GM12873 (cell line): ENCODE data around the gene ANKLE1.

ENCODE experiments used
- TF ChIP-seq, protein P1 (sequence below): IDR thresholded peaks from 2 replicates; pipeline ENCODE4 v1.5.1; 2012; ENCODE audit warnings: low read depth, mild to moderate bottlenecking, moderate library complexity, low read length, control low read depth; ENCODE audit not compliant: insufficient read depth; ENCODE audit errors: missing control alignments

The ANKLE1 gene

GRCh38 chr19:17307876-17308377 lies 26.2 kb downstream of the ANKLE1 start:
- TF ChIP-seq, protein P1, sequence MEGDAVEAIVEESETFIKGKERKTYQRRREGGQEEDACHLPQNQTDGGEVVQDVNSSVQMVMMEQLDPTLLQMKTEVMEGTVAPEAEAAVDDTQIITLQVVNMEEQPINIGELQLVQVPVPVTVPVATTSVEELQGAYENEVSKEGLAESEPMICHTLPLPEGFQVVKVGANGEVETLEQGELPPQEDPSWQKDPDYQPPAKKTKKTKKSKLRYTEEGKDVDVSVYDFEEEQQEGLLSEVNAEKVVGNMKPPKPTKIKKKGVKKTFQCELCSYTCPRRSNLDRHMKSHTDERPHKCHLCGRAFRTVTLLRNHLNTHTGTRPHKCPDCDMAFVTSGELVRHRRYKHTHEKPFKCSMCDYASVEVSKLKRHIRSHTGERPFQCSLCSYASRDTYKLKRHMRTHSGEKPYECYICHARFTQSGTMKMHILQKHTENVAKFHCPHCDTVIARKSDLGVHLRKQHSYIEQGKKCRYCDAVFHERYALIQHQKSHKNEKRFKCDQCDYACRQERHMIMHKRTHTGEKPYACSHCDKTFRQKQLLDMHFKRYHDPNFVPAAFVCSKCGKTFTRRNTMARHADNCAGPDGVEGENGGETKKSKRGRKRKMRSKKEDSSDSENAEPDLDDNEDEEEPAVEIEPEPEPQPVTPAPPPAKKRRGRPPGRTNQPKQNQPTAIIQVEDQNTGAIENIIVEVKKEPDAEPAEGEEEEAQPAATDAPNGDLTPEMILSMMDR = no peak

DNA sequence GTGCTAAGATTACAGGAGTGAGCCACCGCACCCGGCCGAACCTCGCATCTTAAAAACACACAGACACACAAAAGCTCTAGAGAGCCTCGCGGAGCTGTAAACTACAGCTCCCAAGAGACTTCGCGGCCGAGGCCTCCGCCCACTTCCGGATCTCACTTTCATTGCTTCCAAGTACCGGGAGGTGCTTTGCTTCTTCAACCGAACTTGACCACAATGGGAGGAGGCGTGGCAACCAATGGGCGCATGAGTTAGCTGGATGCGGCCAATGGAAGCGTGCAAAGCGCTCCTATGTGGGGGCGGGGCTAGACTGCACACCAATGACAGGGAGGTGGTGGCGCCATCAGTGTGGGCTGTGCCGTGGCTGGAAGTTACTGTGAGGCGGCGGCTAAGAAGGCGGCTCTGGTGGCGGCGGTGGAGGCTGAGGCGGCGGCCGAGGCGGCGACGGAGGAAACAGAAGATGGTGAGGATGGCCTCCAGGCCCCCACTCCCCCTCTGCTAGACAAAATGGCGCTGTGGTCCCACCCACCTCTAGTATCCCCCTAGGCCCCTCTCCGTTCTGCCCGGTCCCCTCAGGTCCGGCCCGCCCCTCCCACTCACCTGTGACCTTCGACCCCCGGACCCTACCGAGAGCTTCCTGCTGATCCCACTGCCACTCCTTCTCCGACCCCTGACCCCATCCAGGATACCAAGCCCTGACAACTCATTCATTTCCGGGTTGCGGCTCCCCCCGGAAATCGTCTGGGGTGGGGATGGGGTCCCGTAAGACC lies 27.7 kb downstream of the ANKLE1 start, which contains the start of gene DDA1:
Gene DDA1, plus strand, starts transcription at position 366 of the 767 bp plus-strand sequence. Its CDS starts 92 bp downstream, at position 458.
- TF ChIP-seq, protein P1 = no peak

DNA sequence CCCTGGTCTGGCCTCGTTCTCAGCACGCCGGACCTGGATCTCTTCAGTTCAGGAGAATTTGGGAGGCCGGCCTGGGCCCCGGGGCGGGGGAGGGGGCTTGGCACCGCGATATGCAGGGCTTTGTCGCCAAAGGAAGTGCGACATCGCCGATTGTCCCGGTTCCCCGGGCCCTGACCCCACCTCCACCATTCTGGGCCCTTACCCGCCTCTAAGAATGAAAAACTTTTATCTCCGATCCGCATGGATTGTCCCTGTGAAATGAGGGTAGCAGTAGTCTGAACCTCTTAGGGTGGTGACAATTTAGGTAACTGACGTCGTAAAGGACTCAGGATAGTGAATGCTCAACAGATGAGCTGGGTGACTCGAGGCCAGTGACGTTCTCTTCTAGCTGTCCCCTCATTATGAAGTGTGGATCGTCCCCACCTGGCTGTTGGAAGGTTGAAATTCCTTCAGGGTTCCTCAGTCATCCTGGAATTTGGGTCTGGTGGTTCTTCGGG lies 28.3 kb downstream of the ANKLE1 start:
- TF ChIP-seq, protein P1 = no peak

DNA sequence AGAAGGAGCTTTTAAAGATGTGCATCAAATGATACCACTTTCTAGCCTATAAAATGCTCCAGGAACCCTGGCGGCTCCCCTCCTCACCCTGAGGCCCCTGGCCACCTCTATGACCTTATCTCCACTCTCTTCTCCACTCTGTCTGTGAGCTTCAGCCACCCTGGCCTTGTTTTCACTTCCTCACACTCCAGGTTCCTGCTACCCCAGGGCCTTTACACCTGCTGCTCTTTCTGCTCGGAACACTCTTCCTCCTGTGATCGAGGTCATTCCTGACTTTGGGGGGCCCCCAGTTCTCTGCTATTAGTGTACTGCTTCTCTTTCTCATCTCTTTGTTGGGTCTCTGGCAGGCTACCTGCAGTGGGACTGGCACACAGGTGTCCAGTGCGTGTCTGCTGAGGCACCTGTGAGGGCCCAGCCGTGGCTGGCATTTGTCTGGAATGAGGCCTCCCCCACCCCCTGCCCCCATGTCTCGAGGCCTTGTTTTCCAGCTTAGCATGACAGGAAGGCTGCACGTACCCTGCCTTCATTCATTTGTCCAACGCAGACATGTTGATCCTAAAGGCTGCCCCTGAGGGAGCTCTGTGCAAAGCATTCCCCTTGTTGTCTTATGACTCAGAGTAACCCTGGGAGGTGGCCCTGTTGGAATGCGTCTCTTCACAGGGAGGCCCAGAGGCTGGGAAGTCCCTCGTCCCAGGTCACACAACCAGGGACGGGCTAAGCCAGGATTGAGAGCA lies 29.9 kb downstream of the ANKLE1 start:
- TF ChIP-seq, protein P1 = no peak

- TF ChIP-seq, protein P1 = no peak
These were observed 30.8 kb downstream of the ANKLE1 start for GRCh38 chr19:17312189-17313113.

- TF ChIP-seq, protein P1 = no peak
These were observed 32.4 kb downstream of the ANKLE1 start for GRCh38 chr19:17314007-17314593.
